A549 (cell line): Measurements from ENCODE around the gene CHD6. TPM values are rescaled to one million over a fixed set of nuclear protein-coding genes. Genes with fewer than 3 reads are reported as not detected.

Experiments
- ATAC-seq, 2 experiments: fragments of 200-7000 bp in 1 of 2; fragments of >200 bp in 1 of 2; cut with Nextera tagmentation in 1 of 2; cut with Tn5 transposase in 1 of 2; 3 replicates each; pipeline versions ENCODE4 v1.8.0 to v1.9.1; 2018 to 2020; ENCODE audit warnings: mild to moderate bottlenecking in 1 of 2, moderate library complexity in 1 of 2
- CTCF ChIA-PET: fragments of 300-600 bp; sonication (Branson Sonifier 250); formaldehyde crosslinking; extraction: SDS; loops from one replicate; lab custom pipeline; 2021; ENCODE audit warnings: antibody characterized with exemption, inconsistent platforms; lab: Yijun Ruan, JAX
- POLR2A ChIA-PET: fragments of 350-600 bp; formaldehyde crosslinking; extraction: SDS; loops from one replicate; lab custom pipeline; 2021; ENCODE audit warnings: antibody characterized with exemption, inconsistent platforms; lab: Yijun Ruan, JAX
- DNase-seq, 2 experiments: peaks; one replicate each; pipeline versions ENCODE4 v3.0.0 to v3.0.0-alpha.2; 2011 to 2016; ENCODE audit warnings: low read depth in 1 of 2, low spot score in 1 of 2
- FAIRE-seq: peaks from 2 replicates; lab custom pipeline; 2011; peaks lifted over from hg19 to GRCh38; lab: Jason Lieb, UNC
- H3K27ac ChIP-seq, 2 experiments: fragments of >200 bp; sonication (Bioruptor Twin); formaldehyde crosslinking; 3 replicates each; pipeline ENCODE4 v1.5.1; 2016 to 2017
- H3K4me1 ChIP-seq: fragments of >200 bp; sonication (Bioruptor Twin); formaldehyde crosslinking; 3 replicates; pipeline ENCODE4 v1.6.1; 2016
- H3K4me2 ChIP-seq: fragments of >200 bp; sonication (Bioruptor Twin); formaldehyde crosslinking; 3 replicates; pipeline ENCODE4 v1.6.1; 2016
- H3K4me3 ChIP-seq: fragments of >200 bp; sonication (Bioruptor Twin); formaldehyde crosslinking; 3 replicates; pipeline ENCODE4 v1.5.1; 2016
- H3K9me3 ChIP-seq: fragments of >200 bp; sonication (Bioruptor Twin); formaldehyde crosslinking; 3 replicates; pipeline ENCODE4 v1.6.1; 2016
- BHLHE40 ChIP-seq: IDR thresholded peaks from 2 replicates; pipeline ENCODE4 v1.6.1; 2012; ENCODE audit warnings: low read depth, low read length, inconsistent platforms
- CBX8 ChIP-seq: fragments of 200-600 bp; sonication (generic); IDR thresholded peaks from 2 replicates; pipeline ENCODE4 v1.6.1; 2016
- EHF ChIP-seq: fragments of 250-450 bp; sonication (Bioruptor Pico); IDR thresholded peaks from 2 replicates; pipeline ENCODE4 v1.5.0; 2020; ENCODE audit warnings: mild to moderate bottlenecking
- ELK1 ChIP-seq: fragments of 150-350 bp; IDR thresholded peaks from 2 replicates; pipeline ENCODE4 v1.6.1; 2014; ENCODE audit warnings: low read depth, mild to moderate bottlenecking, low read length
- ESRRA ChIP-seq: fragments of 150-350 bp; IDR thresholded peaks from 2 replicates; pipeline ENCODE4 v1.6.1; 2014; ENCODE audit warnings: mild to moderate bottlenecking, low read length, borderline replicate concordance
- FOSL2 ChIP-seq, 2 experiments: fragments of 450-650 bp in 1 of 2; fragments of >200 bp in 1 of 2; sonication (Bioruptor Twin) in 1 of 2; formaldehyde crosslinking; IDR thresholded peaks; 2 replicates each; pipeline versions ENCODE4 v1.5.0 to v1.6.1; 2016 to 2020; ENCODE audit warnings: mild to moderate bottlenecking in 1 of 2, moderate library complexity in 1 of 2
- HEYL ChIP-seq: fragments of 250-450 bp; sonication (Bioruptor Pico); IDR thresholded peaks from 2 replicates; pipeline ENCODE4 v1.8.0; 2021; ENCODE audit warnings: mild to moderate bottlenecking, moderate library complexity
- HMGXB4 ChIP-seq: fragments of 250-450 bp; sonication (Bioruptor Pico); IDR thresholded peaks from 2 replicates; pipeline ENCODE4 v1.5.0; 2021; ENCODE audit warnings: mild to moderate bottlenecking, moderate library complexity, borderline replicate concordance
- HOXB5 ChIP-seq: fragments of 250-450 bp; sonication (Bioruptor Pico); IDR thresholded peaks from 2 replicates; pipeline ENCODE4 v1.5.0; 2020; ENCODE audit warnings: mild to moderate bottlenecking, moderate library complexity
- JUNB ChIP-seq: fragments of >200 bp; sonication (Bioruptor Twin); formaldehyde crosslinking; IDR thresholded peaks from 2 replicates; pipeline ENCODE4 v1.6.1; 2016
- KDM5A ChIP-seq: fragments of 200-600 bp; sonication (generic); IDR thresholded peaks from 2 replicates; pipeline ENCODE4 v1.6.1; 2016; ENCODE audit warnings: antibody characterized with exemption, mild to moderate bottlenecking
- NFE2L2 ChIP-seq: fragments of 150-350 bp; conservative IDR thresholded peaks from 2 replicates; pipeline ENCODE4 v1.6.1; 2014; ENCODE audit warnings: low read length
- NPAS2 ChIP-seq: fragments of 250-450 bp; sonication (Bioruptor Pico); IDR thresholded peaks from 2 replicates; pipeline ENCODE4 v1.8.0; 2022; ENCODE audit warnings: mild to moderate bottlenecking, moderate library complexity, borderline replicate concordance
- PBX3 ChIP-seq: IDR thresholded peaks from 2 replicates; pipeline ENCODE4 v1.6.1; 2012
- RAD21 ChIP-seq, 2 experiments: fragments of >200 bp in 1 of 2; sonication (Bioruptor Twin) in 1 of 2; formaldehyde crosslinking in 1 of 2; IDR thresholded peaks in 1 of 2; conservative IDR thresholded peaks in 1 of 2; 2 replicates in 1 of 2; 3 replicates in 1 of 2; pipeline ENCODE4 v1.6.1; 2012 to 2018; ENCODE audit warnings: inconsistent platforms in 1 of 2
- RARB ChIP-seq: fragments of 250-450 bp; sonication (Bioruptor Pico); IDR thresholded peaks from 2 replicates; pipeline ENCODE4 v1.8.0; 2021; ENCODE audit warnings: mild to moderate bottlenecking, moderate library complexity
- REST ChIP-seq: fragments of 200-600 bp; sonication (generic); IDR thresholded peaks from 2 replicates; pipeline ENCODE4 v1.6.1; 2016; ENCODE audit warnings: antibody characterized with exemption, mild to moderate bottlenecking, moderate library complexity
- RFX5 ChIP-seq: fragments of 450-650 bp; IDR thresholded peaks from 2 replicates; pipeline ENCODE4 v1.7.1; 2014; ENCODE audit warnings: antibody characterized with exemption, mild to moderate bottlenecking, moderate library complexity
- RNF2 ChIP-seq: fragments of 200-600 bp; sonication (generic); IDR thresholded peaks from 2 replicates; pipeline ENCODE4 v1.6.1; 2016; ENCODE audit warnings: low read depth, mild to moderate bottlenecking, antibody characterized with exemption, moderate library complexity, borderline replicate concordance
- USF2 ChIP-seq: fragments of 450-650 bp; IDR thresholded peaks from 2 replicates; pipeline ENCODE4 v1.6.1; 2014; ENCODE audit warnings: antibody characterized with exemption
- WGBS: methylation state at CpG from one replicate; pipeline ENCODE4 v1.1.6; 2017; ENCODE audit errors: missing lambda C conversion rate; 5-methylcytosine and 5-hydroxymethylcytosine counted together
- polyA plus RNA-seq, 4 experiments: library from polyadenylated mRNA; depleted of rRNA in 3 of 4; stranded (reverse); fragments of >200 nt; fragmentation: RNase III in 1 of 4; extraction: RNeasy Plus Mini Kit Qiagen cat#74134 plus additional on column Dnase treatment in 1 of 4; gene quantifications; 2 replicates in 3 of 4; 3 replicates in 1 of 4; pipeline ENCODE4 v1.2.3, GENCODE V29; 2011 to 2017

The CHD6 gene
- polyA plus RNA-seq, 2 of the 4 experiments (the other 2 are of a cell fraction), result 8.2 to 22.6 TPM

GRCh38 chr20:41540918-41541317 is 77.3 kb downstream of the CHD6 start (continued):
- TF ChIP-seq HMGXB4 (no peak), HOXB5 (CRISPR knock-in tag) (no peak), HEYL (CRISPR knock-in tag) (no peak), RARB (CRISPR knock-in tag) (no peak)

GRCh38 chr20:41540459-41540858 is 77.7 kb downstream of the CHD6 start:
- ATAC-seq, result 0 out of 6 replicates have a peak, but pooled peaks of 1 of the 2 experiments have one; percentile 39

GRCh38 chr20:41538810-41539596 is 79.2 kb downstream of the CHD6 start:
- WGBS, result 82% methylated on average over 8 of the region's 8 CpGs
- Histone ChIP-seq H3K27ac (no peak overlapping the region), H3K4me2 (no peak overlapping the region), H3K4me3 (no peak overlapping the region), H3K9me3 (peaks cover 9% of the 10 kb centered on the region; the same call in 1 of the 3 replicates), H3K4me1 (no peaks in the 10 kb centered on the region)
- no peak for TF ChIP-seq JUNB
- TF ChIP-seq REST, result no peak
- no peak for TF ChIP-seq RARB (CRISPR knock-in tag)
- no peak for TF ChIP-seq ESRRA
- TF ChIP-seq RAD21 (conservative IDR thresholded peaks at IDR 0.05 in 1 of 2, IDR thresholded peaks at IDR 0.05 in 1 of 2), result no peak
- no peak for TF ChIP-seq NPAS2
- no peak for TF ChIP-seq FOSL2 (IDR thresholded peaks at IDR 0.05)
- TF ChIP-seq FOSL2 (CRISPR knock-in tag; IDR thresholded peaks at IDR 0.05), result no peak
- no peak for TF ChIP-seq BHLHE40
- TF ChIP-seq KDM5A, result no peak
- no peak for TF ChIP-seq PBX3
- ChIA-PET CTCF (no interaction called here), POLR2A (no interaction called here)
- DNase-seq, result no peak
- no peak for ATAC-seq
- no peak for FAIRE-seq

More at GRCh38 chr20:41540459-41540858, 77.7 kb downstream of the CHD6 start:
- H3K9me3 ChIP-seq, result peaks cover 9% of the 10 kb centered on the region; the same call in 1 of the 3 replicates
- FAIRE-seq (no peak), DNase-seq (no peak)
- CTCF ChIA-PET, result no interaction called here
- H3K4me3 ChIP-seq, result no peak overlapping the region
- WGBS, result 60% methylated on average over 3 of the region's 3 CpGs
- H3K4me2 ChIP-seq, result no peak overlapping the region
- H3K27ac ChIP-seq, result no peak overlapping the region
- TF ChIP-seq EHF (no peak), NFE2L2 (no peak), HEYL (CRISPR knock-in tag) (no peak), RFX5 (no peak), RNF2 (no peak), ELK1 (no peak), USF2 (no peak), PBX3 (no peak), CBX8 (no peak), JUNB (no peak), BHLHE40 (no peak)
- TF ChIP-seq, all 56 proteins: peak for 0
- POLR2A ChIA-PET, result no interaction called here
- H3K4me1 ChIP-seq, result no peaks in the 10 kb centered on the region
